HUES48 (cell line): ENCODE results near the gene C11orf21.

Source experiments
- H3K27ac ChIP-seq: one replicate; pipeline ENCODE4 v1.7.0; 2013; ENCODE audit warnings: low read depth, low read length, inconsistent platforms
- H3K27me3 ChIP-seq: 2 replicates; pipeline ENCODE4 v1.6.1; 2013; ENCODE audit warnings: mild to moderate bottlenecking, low read length; ENCODE audit not compliant: control insufficient read depth, insufficient read depth
- H3K36me3 ChIP-seq: 2 replicates; pipeline ENCODE4 v1.6.1; 2013; ENCODE audit warnings: low read length; ENCODE audit not compliant: control insufficient read depth, insufficient read depth
- H3K4me1 ChIP-seq: 2 replicates; pipeline ENCODE4 v1.6.1; 2013; ENCODE audit warnings: mild to moderate bottlenecking, low read length; ENCODE audit not compliant: control insufficient read depth, insufficient read depth
- H3K4me3 ChIP-seq: 2 replicates; pipeline ENCODE4 v1.5.1; 2013; ENCODE audit warnings: mild to moderate bottlenecking, low read depth, low read length
- H3K9ac ChIP-seq: 2 replicates; pipeline ENCODE4 v1.6.1; 2013; ENCODE audit warnings: mild to moderate bottlenecking, low read depth, low read length, moderate library complexity
- H3K9me3 ChIP-seq: 2 replicates; pipeline ENCODE4 v1.6.1; 2013; ENCODE audit warnings: low read length; ENCODE audit not compliant: control insufficient read depth, insufficient read depth

C11orf21 gene

DNA sequence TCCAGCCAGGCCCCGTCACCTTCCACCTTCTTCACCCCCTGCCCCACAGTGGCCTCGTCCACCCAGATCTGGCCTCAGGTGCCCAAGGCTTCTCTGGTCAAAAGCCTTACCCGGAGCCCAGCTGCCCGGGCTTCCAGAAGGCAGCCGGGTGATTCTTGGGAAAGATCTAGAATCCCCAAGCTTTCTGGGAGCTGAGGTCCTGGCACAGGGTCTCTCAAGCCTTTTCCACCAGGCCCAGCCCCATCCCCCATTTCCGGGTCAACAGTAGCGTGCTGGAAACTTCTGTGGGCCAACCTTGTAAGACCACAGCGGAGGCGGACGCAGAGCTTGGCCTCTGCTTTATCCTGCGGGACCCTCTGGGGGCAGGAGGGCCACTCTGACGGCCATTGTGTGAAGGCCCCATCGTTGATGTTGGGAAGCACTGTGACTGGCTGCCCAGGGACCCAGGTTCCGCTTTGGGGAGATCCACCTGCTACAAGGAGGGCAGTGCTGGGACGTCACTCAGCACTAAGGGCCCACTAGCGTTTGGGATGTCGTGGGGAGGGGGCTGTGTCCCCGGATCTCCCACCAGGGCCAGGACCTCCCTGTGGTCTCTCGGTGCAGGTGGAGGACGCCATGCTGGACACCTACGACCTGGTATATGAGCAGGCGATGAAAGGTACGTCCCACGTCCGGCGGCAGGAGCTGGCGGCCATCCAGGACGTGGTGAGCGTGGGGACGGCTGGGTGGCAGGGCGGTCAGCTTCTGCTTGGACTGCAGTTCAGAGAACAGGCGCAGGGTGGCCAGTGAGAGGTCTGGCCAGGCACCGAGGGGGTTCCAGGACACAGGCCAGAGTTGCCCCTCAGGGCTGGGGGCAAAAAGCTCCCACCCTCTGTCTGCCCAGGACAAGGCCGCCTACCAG, 11.6 kb upstream of the C11orf21 start:
- no peaks in the 10 kb centered on the region for H3K36me3 ChIP-seq
- H3K9me3 ChIP-seq, result no peaks in the 10 kb centered on the region
- no peaks in the 10 kb centered on the region for H3K27me3 ChIP-seq
- H3K4me1 ChIP-seq, result no peaks in the 10 kb centered on the region
- H3K27ac ChIP-seq, result no peak overlapping the region
- H3K4me3 ChIP-seq, result no peak overlapping the region
- no peak overlapping the region for H3K9ac ChIP-seq

DNA sequence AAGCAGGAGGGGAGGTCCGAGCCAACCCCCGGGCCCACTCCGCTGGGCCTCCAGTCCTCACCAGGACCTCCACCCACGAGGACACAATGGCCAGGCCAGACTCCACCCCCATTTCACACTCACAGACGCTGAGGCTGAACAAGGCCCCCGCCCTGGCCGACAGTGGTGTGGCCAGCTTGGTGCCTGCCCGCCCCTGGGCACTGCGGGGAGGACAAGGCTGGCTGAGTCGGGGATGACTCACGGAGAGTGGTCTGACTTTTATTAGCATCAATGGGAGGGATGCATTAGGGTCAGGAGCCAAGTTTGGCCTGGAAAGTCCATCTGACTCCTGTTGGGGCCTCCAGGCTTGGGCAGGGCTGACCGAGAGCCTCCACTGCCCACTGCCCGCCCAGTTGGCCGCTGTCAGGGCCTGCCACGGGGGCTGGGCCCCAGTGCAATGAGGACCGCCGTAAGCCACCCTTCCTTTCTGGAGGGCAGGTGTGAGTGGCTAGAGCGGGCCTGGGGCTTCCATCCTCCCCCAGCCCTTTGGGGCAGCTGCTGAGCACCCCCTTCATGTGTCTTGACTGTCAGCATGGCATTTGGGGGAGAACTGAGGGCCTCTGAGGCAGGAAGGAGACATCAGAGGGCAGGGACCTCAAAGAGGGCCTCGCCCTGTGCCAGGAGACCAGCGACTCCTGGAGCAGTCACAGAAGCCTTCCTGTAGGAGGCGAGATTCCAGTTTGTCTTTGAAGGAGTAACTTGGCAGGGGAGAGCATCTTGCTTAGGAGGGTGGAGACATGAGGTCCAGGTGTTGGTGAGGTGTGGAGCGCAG, 10.7 kb upstream of the C11orf21 start:
- H3K36me3 ChIP-seq, result no peaks in the 10 kb centered on the region
- H3K27ac ChIP-seq, result no peak overlapping the region
- H3K9ac ChIP-seq, result no peak overlapping the region
- H3K4me3 ChIP-seq, result no peak overlapping the region
- no peaks in the 10 kb centered on the region for H3K9me3 ChIP-seq
- H3K4me1 ChIP-seq, result no peaks in the 10 kb centered on the region
- no peaks in the 10 kb centered on the region for H3K27me3 ChIP-seq

DNA sequence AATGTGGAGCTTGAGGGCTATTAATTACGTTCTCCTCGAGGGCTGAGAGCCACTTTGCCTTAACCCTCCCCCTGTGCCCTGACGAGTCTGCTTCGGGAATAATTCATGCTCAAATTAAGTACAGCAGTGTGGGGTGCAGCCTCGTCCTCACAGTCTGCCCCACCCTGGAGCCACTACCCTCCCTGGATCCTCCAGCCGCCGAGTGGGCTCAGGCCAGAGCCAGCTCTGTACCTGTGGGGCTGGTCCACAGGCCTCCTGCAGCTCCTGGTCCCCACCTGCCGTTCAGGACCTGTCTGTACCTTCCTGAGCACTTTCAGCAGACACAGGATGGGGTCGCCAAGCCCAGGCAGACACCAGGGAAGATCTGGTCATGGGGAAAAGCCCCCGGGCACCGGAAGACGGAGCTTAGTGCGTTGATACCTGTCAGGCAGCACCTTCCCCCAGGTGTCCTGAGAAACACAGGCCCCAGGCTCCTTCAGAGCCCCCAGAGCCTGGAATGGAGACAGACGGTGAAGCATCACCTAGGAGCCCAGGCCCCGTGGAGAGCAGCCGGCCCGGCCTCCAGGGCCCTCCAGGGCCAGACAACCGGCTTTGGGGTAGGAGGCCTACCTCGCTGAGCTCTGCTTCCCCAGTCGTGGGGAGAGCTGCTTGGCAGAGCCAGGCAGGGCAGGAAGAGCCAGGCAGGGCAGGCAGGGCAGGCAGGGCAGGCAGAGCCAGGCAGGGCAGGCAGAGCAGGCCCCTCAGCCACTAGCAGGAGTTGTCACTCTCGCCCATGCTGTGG, 9.8 kb upstream of the C11orf21 start:
- Histone ChIP-seq H3K9me3 (no peaks in the 10 kb centered on the region), H3K36me3 (no peaks in the 10 kb centered on the region), H3K4me1 (no peaks in the 10 kb centered on the region), H3K9ac (no peak overlapping the region), H3K27me3 (no peaks in the 10 kb centered on the region), H3K4me3 (no peak overlapping the region), H3K27ac (no peak overlapping the region)

GRCh38 chr11:2310786-2311352, 9.2 kb upstream of the C11orf21 start:
- H3K36me3 ChIP-seq, result no peaks in the 10 kb centered on the region
- H3K27ac ChIP-seq, result no peak overlapping the region
- no peaks in the 10 kb centered on the region for H3K27me3 ChIP-seq
- H3K9me3 ChIP-seq, result no peaks in the 10 kb centered on the region
- no peak overlapping the region for H3K4me3 ChIP-seq
- H3K9ac ChIP-seq, result no peak overlapping the region
- no peaks in the 10 kb centered on the region for H3K4me1 ChIP-seq

GRCh38 chr11:2310073-2310785, 8.5 kb upstream of the C11orf21 start:
- no peaks in the 10 kb centered on the region for H3K27me3 ChIP-seq
- no peak overlapping the region for H3K4me3 ChIP-seq
- H3K4me1 ChIP-seq, result no peaks in the 10 kb centered on the region
- H3K27ac ChIP-seq, result no peak overlapping the region
- H3K9me3 ChIP-seq, result no peaks in the 10 kb centered on the region
- H3K9ac ChIP-seq, result no peak overlapping the region
- no peaks in the 10 kb centered on the region for H3K36me3 ChIP-seq

DNA sequence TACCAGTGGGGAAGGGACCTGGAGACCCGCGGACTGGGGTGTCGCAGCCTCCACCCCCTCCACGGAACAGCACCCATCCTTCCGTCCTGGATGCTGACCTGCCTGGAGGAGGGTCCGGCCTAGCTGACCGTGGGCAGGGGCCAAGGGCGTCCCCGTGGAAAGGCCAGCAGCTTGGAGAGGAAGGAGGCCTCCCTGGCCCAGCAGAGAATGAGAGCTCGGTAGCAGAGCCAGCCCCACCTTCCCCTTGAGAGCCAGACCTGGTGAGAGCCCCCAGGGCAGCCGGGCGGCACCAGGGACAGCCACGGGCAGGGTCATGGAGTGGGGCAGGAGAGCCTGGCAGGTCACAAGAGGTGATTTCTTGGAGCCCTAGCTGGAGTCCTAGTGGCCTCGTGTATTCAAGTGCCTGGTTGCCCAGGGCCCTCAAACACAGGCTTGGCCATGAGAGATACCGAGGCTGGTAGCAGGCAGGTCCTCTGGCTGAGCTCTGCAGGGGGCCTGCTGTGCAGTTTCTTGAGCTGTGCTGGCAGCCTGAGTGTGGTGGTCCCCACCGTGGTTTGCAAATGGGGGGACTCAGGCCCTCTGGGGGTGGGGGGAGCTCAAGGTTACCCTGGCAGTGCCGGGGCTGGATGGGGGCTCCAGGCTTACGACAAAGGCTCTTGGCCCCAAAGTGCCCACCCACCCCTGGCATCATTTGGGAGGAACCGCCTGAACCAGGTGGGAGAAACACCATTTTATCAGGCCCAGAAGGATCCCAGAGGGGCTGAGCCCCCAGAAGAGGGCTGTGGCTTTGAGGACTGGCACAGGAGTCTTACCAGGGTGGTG, 7.7 kb upstream of the C11orf21 start:
- Histone ChIP-seq H3K9me3 (no peaks in the 10 kb centered on the region), H3K4me3 (no peak overlapping the region), H3K36me3 (no peaks in the 10 kb centered on the region), H3K4me1 (no peaks in the 10 kb centered on the region), H3K9ac (no peak overlapping the region), H3K27ac (no peak overlapping the region), H3K27me3 (no peaks in the 10 kb centered on the region)

DNA sequence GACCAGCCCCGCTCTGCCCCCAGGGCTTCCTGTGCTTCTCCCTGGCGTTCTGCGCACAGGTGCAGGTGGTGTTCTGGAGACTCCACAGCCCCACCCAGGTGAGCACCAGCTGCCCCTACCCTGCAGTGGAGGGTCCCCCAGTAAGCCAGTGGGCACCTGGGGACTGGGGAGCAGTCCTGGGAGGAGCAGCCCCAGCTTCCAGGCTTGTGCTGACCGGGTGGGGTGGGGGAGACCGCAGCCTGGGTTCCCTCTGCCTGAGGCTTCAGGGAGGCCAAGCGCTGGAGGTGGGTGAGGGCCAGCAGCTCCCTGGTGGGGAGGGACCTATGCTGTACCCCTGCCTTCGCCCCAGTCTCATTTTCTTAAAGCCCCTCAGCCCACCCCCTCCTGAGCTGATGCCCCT, 7.0 kb upstream of the C11orf21 start:
- no peaks in the 10 kb centered on the region for H3K36me3 ChIP-seq
- H3K4me1 ChIP-seq, result no peaks in the 10 kb centered on the region
- H3K9me3 ChIP-seq, result no peaks in the 10 kb centered on the region
- H3K27ac ChIP-seq, result no peak overlapping the region
- H3K9ac ChIP-seq, result no peak overlapping the region
- H3K27me3 ChIP-seq, result no peaks in the 10 kb centered on the region
- no peak overlapping the region for H3K4me3 ChIP-seq

GRCh38 chr11:2307501-2308331, 6.0 kb upstream of the C11orf21 start:
- H3K9ac ChIP-seq, result no peak overlapping the region
- H3K27ac ChIP-seq, result no peak overlapping the region
- H3K9me3 ChIP-seq, result no peaks in the 10 kb centered on the region

DNA sequence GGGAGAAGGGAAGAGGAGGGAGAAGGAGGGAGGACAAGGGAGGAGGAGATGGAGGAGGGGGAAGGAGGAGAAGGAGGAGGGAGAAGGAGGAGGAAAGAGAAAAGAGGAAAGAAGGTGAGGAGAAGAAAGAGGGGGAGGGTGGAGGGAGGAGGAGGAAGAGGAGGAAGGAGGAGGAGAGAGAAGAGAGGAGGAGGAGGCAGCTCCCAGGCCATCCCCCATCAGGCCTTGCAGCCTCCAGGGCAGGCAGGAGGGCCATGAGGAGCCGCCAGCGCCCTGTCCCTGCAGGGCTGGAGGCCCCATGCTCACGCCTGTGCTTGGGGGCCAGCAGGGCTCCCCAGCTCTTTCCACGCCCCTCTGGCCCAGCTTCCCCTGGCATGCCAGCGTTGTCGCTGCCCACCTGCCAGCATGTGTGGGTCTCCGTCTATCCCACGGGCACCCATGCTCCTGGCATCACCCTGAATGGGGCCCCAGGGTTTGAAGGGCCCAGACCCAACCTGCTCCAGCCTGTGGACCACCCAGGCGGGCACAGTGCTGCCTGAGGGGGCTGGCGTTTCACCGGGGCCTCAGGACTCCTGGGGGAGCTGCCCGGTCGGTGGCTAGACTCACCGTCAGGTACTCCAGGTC, 5.3 kb upstream of the C11orf21 start:
- H3K36me3 ChIP-seq, result no peaks in the 10 kb centered on the region
- no peaks in the 10 kb centered on the region for H3K27me3 ChIP-seq
- H3K9me3 ChIP-seq, result no peaks in the 10 kb centered on the region
- no peak overlapping the region for H3K9ac ChIP-seq
- no peak overlapping the region for H3K27ac ChIP-seq
- H3K4me1 ChIP-seq, result no peaks in the 10 kb centered on the region
- H3K4me3 ChIP-seq, result no peak overlapping the region

More at GRCh38 chr11:2307501-2308331, 6.0 kb upstream of the C11orf21 start:
- Histone ChIP-seq H3K4me3 (no peak overlapping the region), H3K36me3 (no peaks in the 10 kb centered on the region), H3K4me1 (no peaks in the 10 kb centered on the region), H3K27me3 (no peaks in the 10 kb centered on the region)
